ENCODE measurements around the gene IDS. TPM values are rescaled to one million over a fixed set of nuclear protein-coding genes. Genes with fewer than 3 reads are reported as not detected.

The IDS gene
- total RNA-seq, result 21.9 and 25.6 TPM in 2 replicates

GRCh38 chrX:149504915-149505651 is at the start of gene IDS:
Gene IDS, minus strand, starts transcription at chrX:149505306. Its CDS starts 169 bp downstream, at chrX:149505137.

GRCh38 chrX:149549701-149550100 is 44.6 kb upstream of the IDS start, which contains the start of gene HSFX3:
Gene HSFX3, minus strand, starts transcription at chrX:149549924. Its CDS starts 72 bp downstream, at chrX:149549852.

GRCh38 chrX:149540621-149541520 is 35.8 kb upstream of the IDS start, which contains the start of gene EOLA1:
Gene EOLA1, plus strand, starts transcription at chrX:149541012. Its CDS starts 4,619 bp downstream, at chrX:149545631.

Other genes starting within 250 kb of the IDS start
- 4.0 and 14.7 TPM in 2 replicates for gene EOLA1, start 35.7 kb upstream of the IDS start, total RNA-seq
- gene HSFX3, start 44.6 kb upstream of the IDS start, total RNA-seq, result not detected in 2 replicates
- not detected in 2 replicates for gene MAGEA9B, start 82.2 kb upstream of the IDS start, total RNA-seq
- 0.16 TPM in 1 of 2 replicates, not detected in the other for gene HSFX2, start 90.0 kb upstream of the IDS start, total RNA-seq
- gene TMEM185A, start 126.5 kb upstream of the IDS start, total RNA-seq, result 8.1 and 11.0 TPM in 2 replicates
- not detected in 2 replicates for gene MAGEA11, start 206.8 kb upstream of the IDS start, total RNA-seq